ENCODE measurements around the gene KDM2B.

DNA sequence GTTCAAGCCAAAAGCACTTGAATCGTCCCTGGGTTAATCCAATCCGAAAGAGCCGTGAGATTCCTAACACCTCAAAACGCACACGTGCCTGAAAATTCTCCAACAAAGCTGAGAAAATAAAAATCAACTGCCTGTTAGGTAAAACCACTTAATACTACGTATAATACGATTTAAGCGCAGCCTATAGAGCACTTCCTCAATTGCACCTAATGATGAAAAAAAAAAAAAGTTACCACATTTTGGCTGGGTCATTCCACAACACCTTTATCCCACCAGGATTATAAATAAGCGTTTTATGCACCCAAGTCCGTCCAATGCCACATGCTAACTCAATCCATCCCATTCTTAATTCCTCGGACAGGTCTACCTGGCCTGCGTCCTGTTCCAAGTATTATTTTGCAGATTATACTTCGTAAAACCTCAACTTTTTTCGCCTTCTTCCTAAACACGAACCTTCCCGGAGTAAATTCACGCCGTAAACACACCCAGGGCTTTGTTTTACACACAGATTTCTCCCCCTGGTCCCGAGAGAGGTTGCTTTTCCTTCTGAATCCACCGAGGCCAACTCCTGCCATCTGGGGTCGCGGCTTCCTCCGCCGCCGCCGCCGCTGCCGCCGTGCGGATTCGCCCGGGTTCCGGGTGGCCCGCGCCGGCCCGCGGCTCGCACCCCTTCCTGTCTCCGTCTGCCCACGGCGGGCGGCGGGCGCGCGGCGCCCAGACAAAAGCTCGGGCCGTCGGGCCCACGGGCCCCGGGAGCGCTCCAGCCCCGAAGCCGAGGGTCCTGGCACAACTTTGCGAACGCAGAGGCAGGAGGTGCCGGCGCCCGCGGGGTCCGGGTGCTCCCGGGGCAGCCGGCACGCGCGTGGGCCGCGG, 114.7 kb downstream of the KDM2B start:
- no peak for TF ChIP-seq EZH2phosphoT487 (IDR thresholded peaks at IDR 0.05; ENCODE audit: borderline replicate concordance, low read length)
- peak; percentile 30 for TF ChIP-seq CTCF (IDR thresholded peaks at IDR 0.05; ENCODE audit: low read depth, low read length, poor library complexity, severe bottlenecking)

Measured in DOHH2 (cell line).